Measurements from ENCODE around the gene MYL10. TPM values are rescaled to one million over a fixed set of nuclear protein-coding genes. Genes with fewer than 3 reads are reported as not detected.
"Not testable (repeated sequence)": the region's sequence is repeated elsewhere in the genome, so short reads cannot be mapped to it uniquely, and the experiment has no call there.

The MYL10 gene
- total RNA-seq, 3 donors from 2014 or later, result not detected

GRCh38 chr7:101666741-101667140 lies 37.6 kb upstream of the MYL10 start:
- no peak overlapping the region for H3K4me3 Mint-ChIP-seq
- ATAC-seq (no peak), DNase-seq (no peak)
- H3K27me3 Mint-ChIP-seq (ENCODE audit: low read depth), result peaks cover 5% of the 10 kb centered on the region
- no peaks in the 10 kb centered on the region for H3K36me3 Mint-ChIP-seq (ENCODE audit: insufficient read depth)
- H3K4me1 Mint-ChIP-seq (ENCODE audit: low read depth), result no peaks in the 10 kb centered on the region
- H3K9me3 Mint-ChIP-seq, result peaks cover 4% of the 10 kb centered on the region

GRCh38 chr7:101666293-101666692 lies 37.2 kb upstream of the MYL10 start:
- DNase-seq, result no peak
- no peak overlapping the region for H3K4me3 Mint-ChIP-seq
- H3K4me1 Mint-ChIP-seq (ENCODE audit: low read depth), result no peaks in the 10 kb centered on the region
- no peak for ATAC-seq
- no peaks in the 10 kb centered on the region for H3K36me3 Mint-ChIP-seq (ENCODE audit: insufficient read depth)
- H3K9me3 Mint-ChIP-seq, result peaks cover 4% of the 10 kb centered on the region
- H3K27me3 Mint-ChIP-seq (ENCODE audit: low read depth), result peaks cover 5% of the 10 kb centered on the region

DNA sequence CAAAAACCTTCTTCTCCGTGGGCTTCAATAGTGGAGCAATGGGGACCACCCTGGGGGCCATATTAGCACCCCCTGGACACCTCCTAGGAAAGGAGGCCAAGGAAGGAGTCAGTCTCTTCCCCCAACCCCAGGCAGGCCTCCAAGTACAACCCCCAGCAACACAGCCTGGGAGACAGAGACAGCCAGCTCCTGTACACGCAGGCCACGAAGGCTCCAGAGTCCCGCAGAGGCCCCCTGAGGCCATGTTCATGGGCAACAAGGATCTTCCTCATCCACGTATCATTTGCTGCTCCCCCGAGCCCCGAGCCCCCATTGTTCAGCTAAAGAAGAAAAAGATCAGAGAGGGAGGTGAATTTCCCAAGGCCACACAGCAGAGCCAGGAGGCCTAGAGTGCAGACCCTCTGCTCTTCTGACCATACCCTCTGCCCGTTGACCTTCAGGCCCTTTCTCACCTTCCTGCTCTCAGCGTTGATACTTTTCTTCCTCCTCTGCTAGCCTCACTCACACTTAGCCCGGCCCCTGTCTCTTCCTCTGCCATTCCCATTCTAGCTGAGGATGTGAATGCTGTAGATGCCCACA lies 35.9 kb upstream of the MYL10 start:
- Mint-ChIP-seq H3K9me3 (peaks cover 4% of the 10 kb centered on the region), H3K4me3 (no peak overlapping the region), H3K27me3 (ENCODE audit: low read depth) (peaks cover 5% of the 10 kb centered on the region), H3K36me3 (ENCODE audit: insufficient read depth) (no peaks in the 10 kb centered on the region), H3K4me1 (ENCODE audit: low read depth) (no peaks in the 10 kb centered on the region)
- ATAC-seq (no peak), DNase-seq (no peak)

DNA sequence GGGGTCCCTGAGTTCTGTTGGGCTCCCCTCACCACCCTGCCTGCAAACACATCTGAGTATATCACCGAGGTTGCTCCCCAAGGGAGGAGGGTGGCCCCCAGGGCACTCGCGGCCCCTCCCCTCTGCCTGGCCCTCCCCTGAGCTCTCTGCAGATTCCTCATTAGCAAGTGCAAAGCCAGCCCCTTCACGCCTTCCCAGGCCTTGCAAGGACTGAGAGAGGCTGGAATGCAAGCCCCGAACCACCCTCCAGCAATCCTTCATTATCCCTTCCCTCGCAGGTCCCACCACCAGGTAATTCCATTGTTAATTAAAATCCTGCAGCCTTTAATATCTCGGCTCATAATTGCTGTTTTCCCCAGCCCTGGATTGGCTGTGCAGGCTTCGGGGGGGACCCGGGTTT lies 35.3 kb upstream of the MYL10 start:
- ATAC-seq (no peak), DNase-seq (no peak)
- Mint-ChIP-seq H3K9me3 (peaks cover 4% of the 10 kb centered on the region), H3K4me1 (ENCODE audit: low read depth) (no peaks in the 10 kb centered on the region), H3K4me3 (no peak overlapping the region), H3K36me3 (ENCODE audit: insufficient read depth) (no peaks in the 10 kb centered on the region), H3K27me3 (ENCODE audit: low read depth) (peaks cover 5% of the 10 kb centered on the region)

DNA sequence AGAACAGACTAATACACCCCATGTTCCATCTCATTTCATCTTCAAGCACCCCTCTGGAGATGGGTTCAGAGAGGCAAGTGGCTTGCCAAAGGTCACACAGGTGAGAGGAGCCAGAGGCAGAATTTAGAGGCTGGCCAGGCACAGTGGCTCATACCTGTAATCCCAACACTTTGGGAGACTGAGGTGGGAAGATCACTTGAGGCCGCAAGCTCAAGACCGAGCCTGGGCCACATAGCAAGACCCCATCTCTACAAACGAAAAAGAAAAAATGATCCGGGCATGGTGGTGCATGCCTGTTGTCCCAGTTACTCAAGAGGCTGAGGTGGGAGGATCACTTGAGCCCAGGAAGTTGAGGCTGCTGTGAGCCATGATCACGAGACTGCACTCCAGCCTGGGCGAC lies 34.7 kb upstream of the MYL10 start:
- no peaks in the 10 kb centered on the region for H3K4me1 Mint-ChIP-seq (ENCODE audit: low read depth)
- no peak overlapping the region for H3K4me3 Mint-ChIP-seq
- no peaks in the 10 kb centered on the region for H3K36me3 Mint-ChIP-seq (ENCODE audit: insufficient read depth)
- DNase-seq, result no peak
- peaks cover 4% of the 10 kb centered on the region for H3K9me3 Mint-ChIP-seq
- peaks cover 5% of the 10 kb centered on the region for H3K27me3 Mint-ChIP-seq (ENCODE audit: low read depth)
- no peak for ATAC-seq

DNA sequence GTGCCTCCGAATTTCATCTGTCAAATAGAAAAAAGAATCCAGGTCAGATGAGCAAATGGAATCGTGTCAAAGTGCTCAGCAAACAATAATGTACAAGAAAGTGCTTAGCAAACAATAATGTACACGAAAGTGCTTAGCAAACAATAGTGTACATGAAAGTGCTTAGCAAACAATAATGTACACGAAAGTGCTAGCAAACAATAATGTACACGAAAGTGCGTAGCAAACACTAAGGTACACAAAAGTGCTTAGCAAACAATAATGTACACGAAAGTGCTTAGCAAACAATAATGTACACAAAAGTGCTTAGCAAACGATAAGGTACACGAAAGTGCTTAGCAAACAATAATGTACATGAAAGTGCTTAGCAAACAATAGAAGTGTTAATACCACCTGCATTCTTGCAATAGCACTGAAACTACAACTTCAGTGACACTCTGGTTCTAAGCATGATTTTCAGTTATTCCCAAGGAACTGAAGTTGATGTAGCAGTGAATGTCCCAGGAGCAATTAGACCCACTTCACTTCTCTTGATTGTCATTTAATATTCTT lies 33.4 kb upstream of the MYL10 start:
- DNase-seq (no peak), ATAC-seq (no peak)
- H3K27me3 Mint-ChIP-seq (ENCODE audit: low read depth), result peaks cover 7% of the 10 kb centered on the region
- no peaks in the 10 kb centered on the region for H3K4me1 Mint-ChIP-seq (ENCODE audit: low read depth)
- H3K36me3 Mint-ChIP-seq (ENCODE audit: insufficient read depth), result no peaks in the 10 kb centered on the region
- no peak overlapping the region for H3K4me3 Mint-ChIP-seq
- peaks cover 4% of the 10 kb centered on the region for H3K9me3 Mint-ChIP-seq

DNA sequence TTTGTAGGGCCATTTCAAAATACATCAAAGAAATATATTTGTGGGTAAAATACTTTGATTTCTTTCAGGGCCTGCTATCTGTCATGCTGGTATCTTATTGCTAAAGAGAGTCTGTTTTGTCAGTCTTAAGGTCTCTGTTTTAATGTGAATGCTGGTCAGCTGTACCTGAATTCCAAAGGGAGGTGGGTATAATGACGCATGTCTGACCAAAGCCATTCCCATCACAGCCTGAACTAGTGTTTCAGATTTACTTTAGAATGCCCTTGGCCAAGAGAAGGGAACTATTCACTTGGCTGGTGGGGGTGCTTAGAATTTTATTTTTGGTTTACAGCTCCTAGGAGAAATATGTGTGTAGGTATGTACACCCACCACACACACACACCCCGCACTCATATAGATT lies 30.6 kb upstream of the MYL10 start:
- no peak for ATAC-seq
- peaks cover 14% of the 10 kb centered on the region for H3K27me3 Mint-ChIP-seq (ENCODE audit: low read depth)
- no peak for DNase-seq
- H3K4me1 Mint-ChIP-seq (ENCODE audit: low read depth), result no peaks in the 10 kb centered on the region
- no peaks in the 10 kb centered on the region for H3K36me3 Mint-ChIP-seq (ENCODE audit: insufficient read depth)
- H3K4me3 Mint-ChIP-seq, result no peak overlapping the region
- H3K9me3 Mint-ChIP-seq, result peaks cover 4% of the 10 kb centered on the region

DNA sequence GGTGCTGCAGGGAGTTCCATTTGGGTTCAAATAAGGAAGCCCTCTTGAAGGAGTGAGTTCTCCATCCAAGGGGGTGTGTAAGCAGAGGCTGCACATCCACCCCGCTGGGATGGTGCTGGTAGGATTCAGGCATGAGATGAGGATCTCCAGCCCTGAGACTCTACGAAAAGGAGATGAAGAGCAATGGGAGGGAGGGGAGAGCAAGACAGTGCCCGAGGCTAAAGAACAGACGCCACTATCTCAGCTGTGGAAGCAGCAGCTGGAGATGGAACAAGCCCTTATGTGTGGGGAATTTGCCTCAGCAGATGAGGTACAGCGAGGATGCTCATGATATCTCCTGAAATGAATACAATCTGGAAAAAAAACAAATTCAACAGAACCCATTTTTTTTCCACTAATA lies 28.1 kb upstream of the MYL10 start:
- Mint-ChIP-seq H3K9me3 (no peaks in the 10 kb centered on the region), H3K4me3 (no peak overlapping the region), H3K4me1 (ENCODE audit: low read depth) (no peaks in the 10 kb centered on the region), H3K27me3 (ENCODE audit: low read depth) (peaks cover 17% of the 10 kb centered on the region), H3K36me3 (ENCODE audit: insufficient read depth) (no peaks in the 10 kb centered on the region)
- no peak for DNase-seq
- ATAC-seq, result no peak

DNA sequence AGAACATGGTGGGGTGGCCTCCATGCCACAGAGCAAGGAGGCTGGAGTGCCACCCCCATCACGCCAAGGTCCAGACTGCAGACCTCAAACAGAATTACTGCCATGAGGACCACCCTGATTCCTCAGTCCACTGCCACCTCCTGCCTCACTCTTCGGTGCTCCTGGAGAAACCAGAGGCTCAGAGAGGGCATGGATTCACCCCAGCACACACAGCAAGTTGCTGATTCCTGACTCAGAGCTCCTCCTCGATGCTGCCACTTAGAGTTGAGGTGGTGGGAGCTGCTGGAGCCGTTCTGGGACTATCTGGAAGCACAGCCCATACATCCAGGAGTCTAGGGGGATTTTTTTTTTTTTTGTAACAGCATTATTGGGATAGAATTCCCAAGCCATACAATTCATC lies 22.0 kb upstream of the MYL10 start:
- Mint-ChIP-seq H3K36me3 (ENCODE audit: insufficient read depth) (no peaks in the 10 kb centered on the region), H3K9me3 (no peaks in the 10 kb centered on the region), H3K4me3 (no peak overlapping the region), H3K4me1 (ENCODE audit: low read depth) (no peaks in the 10 kb centered on the region), H3K27me3 (ENCODE audit: low read depth) (peaks cover 21% of the 10 kb centered on the region)
- ATAC-seq (no peak), DNase-seq (no peak)

- Mint-ChIP-seq H3K36me3 (ENCODE audit: insufficient read depth) (no peaks in the 10 kb centered on the region), H3K9me3 (no peaks in the 10 kb centered on the region), H3K4me1 (ENCODE audit: low read depth) (no peaks in the 10 kb centered on the region), H3K27me3 (ENCODE audit: low read depth) (peaks cover 21% of the 10 kb centered on the region), H3K4me3 (no peak overlapping the region)
- ATAC-seq (no peak), DNase-seq (no peak)
Measured at GRCh38 chr7:101650579-101651081, 21.5 kb upstream of the MYL10 start.

- H3K27me3 Mint-ChIP-seq (ENCODE audit: low read depth), result peaks cover 18% of the 10 kb centered on the region
- not testable (repeated sequence) for H3K4me1 Mint-ChIP-seq (ENCODE audit: low read depth); H3K4me3 Mint-ChIP-seq; ATAC-seq; H3K9me3 Mint-ChIP-seq; DNase-seq; H3K36me3 Mint-ChIP-seq (ENCODE audit: insufficient read depth)
Measured at GRCh38 chr7:101647876-101648275, 18.8 kb upstream of the MYL10 start.

DNA sequence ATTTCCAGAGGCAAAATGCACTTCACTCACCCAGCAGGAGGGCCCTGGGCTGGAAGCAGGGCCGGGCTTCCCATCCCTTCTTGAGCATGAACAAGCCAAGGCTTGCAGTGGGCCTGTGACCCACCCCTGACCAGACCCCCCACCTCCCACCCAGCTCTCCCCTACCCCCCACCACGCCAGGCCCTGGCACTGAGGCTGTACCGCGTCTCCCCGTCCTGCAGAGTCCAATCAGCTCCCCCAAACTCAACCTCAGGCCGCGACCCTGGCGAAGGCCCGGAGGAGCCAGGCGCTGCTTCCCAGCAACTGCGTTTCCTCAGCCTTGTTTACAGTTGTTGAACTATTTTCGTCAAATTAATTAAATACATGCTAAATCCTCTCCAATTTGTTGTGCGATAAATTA lies 16.9 kb upstream of the MYL10 start:
- no peak for DNase-seq
- ATAC-seq, result no peak
- Mint-ChIP-seq H3K27me3 (ENCODE audit: low read depth) (peaks cover 8% of the 10 kb centered on the region), H3K4me1 (ENCODE audit: low read depth) (no peaks in the 10 kb centered on the region), H3K4me3 (no peak overlapping the region), H3K36me3 (ENCODE audit: insufficient read depth) (no peaks in the 10 kb centered on the region), H3K9me3 (no peaks in the 10 kb centered on the region)

- Mint-ChIP-seq H3K4me3 (no peak overlapping the region), H3K9me3 (no peaks in the 10 kb centered on the region), H3K4me1 (ENCODE audit: low read depth) (no peaks in the 10 kb centered on the region), H3K36me3 (ENCODE audit: insufficient read depth) (no peaks in the 10 kb centered on the region), H3K27me3 (ENCODE audit: low read depth) (peaks cover 3% of the 10 kb centered on the region)
- DNase-seq (no peak), ATAC-seq (no peak)
Measured at GRCh38 chr7:101644879-101645278, 15.8 kb upstream of the MYL10 start.

- not testable (repeated sequence) for H3K9me3 Mint-ChIP-seq; H3K4me3 Mint-ChIP-seq; DNase-seq; H3K4me1 Mint-ChIP-seq (ENCODE audit: low read depth); ATAC-seq; H3K36me3 Mint-ChIP-seq (ENCODE audit: insufficient read depth); H3K27me3 Mint-ChIP-seq (ENCODE audit: low read depth)
Measured at GRCh38 chr7:101639127-101639526, 10.0 kb upstream of the MYL10 start.

- H3K4me1 Mint-ChIP-seq (ENCODE audit: low read depth), result no peaks in the 10 kb centered on the region
- DNase-seq (no peak), ATAC-seq (no peak)
- H3K36me3 Mint-ChIP-seq (ENCODE audit: insufficient read depth), result no peaks in the 10 kb centered on the region
- no peak overlapping the region for H3K4me3 Mint-ChIP-seq
- H3K9me3 Mint-ChIP-seq, result peaks cover 4% of the 10 kb centered on the region
- H3K27me3 Mint-ChIP-seq (ENCODE audit: low read depth), result no peaks in the 10 kb centered on the region
Measured at GRCh38 chr7:101636822-101637623, 7.9 kb upstream of the MYL10 start.
